ENCODE measurements around the gene SNAP47.
"Not testable (repeated sequence)": the region's sequence is repeated elsewhere in the genome, so short reads cannot be mapped to it uniquely, and the experiment has no call there.

The SNAP47 gene, protein sequence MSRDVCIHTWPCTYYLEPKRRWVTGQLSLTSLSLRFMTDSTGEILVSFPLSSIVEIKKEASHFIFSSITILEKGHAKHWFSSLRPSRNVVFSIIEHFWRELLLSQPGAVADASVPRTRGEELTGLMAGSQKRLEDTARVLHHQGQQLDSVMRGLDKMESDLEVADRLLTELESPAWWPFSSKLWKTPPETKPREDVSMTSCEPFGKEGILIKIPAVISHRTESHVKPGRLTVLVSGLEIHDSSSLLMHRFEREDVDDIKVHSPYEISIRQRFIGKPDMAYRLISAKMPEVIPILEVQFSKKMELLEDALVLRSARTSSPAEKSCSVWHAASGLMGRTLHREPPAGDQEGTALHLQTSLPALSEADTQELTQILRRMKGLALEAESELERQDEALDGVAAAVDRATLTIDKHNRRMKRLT

DNA sequence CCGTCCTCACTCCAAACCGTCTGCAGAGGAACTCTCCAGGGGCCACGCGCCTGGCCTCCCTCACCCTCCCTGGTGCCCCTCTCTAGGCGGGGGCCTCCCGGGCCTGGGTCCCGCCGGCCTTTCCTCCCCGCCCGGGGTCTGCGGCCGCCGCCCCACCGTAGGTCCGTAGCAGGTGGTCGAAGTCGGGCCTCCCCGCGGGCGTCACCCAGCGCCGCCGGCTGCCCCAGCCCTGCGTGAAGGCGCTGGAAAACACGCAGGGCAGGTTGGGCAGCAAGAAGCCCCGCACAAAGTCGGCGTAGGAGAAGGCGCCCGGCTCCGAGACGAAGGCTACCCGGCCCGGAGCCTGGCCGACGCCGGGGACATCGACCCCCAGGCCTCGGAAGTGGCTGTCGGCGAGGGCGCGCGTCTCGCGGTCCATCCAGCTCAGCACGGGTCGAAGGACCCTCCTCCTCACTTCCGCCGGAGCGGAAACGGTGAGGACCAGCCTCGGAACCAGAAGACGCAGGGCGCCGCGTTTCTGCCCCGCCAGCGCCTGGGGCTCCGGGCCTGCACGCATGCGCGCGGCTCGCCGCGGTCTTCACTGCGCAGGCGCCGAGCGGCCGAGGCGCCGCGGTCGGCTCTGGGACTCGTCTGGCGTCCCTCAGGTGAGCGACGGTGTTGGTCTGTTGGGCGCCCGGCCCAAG, at the start of gene SNAP47, which contains the start of gene JMJD4:
Gene SNAP47 (plus strand): TSS at position 580 of the 683 bp plus-strand sequence. CDS start 12,302 bp downstream, outside the sequence.
Gene JMJD4 (minus strand): TSS at position 447 of the 683 bp plus-strand sequence. CDS start 29 bp downstream, at position 418.
- DNase-seq: peak; percentile 86

DNA sequence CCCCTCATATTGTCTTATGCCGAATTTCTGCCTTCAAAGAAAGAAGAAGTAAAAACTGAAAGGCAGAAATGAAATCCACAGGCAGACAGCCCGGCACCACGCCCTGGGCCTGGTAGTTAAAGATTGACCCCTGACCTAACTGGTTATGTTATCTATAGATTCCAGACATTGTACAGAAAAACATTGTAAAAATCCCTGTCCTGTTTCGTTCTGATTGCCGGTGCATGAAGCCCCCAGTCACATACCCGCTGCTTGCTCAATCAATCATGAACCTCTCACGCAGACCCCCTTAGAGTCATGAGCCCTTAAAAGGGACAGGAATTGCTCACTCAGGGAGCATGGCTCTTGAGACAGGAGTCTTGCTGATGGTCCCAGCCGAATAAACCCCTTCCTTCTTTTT, 49.4 kb upstream of the SNAP47 start:
- no peak for DNase-seq

DNA sequence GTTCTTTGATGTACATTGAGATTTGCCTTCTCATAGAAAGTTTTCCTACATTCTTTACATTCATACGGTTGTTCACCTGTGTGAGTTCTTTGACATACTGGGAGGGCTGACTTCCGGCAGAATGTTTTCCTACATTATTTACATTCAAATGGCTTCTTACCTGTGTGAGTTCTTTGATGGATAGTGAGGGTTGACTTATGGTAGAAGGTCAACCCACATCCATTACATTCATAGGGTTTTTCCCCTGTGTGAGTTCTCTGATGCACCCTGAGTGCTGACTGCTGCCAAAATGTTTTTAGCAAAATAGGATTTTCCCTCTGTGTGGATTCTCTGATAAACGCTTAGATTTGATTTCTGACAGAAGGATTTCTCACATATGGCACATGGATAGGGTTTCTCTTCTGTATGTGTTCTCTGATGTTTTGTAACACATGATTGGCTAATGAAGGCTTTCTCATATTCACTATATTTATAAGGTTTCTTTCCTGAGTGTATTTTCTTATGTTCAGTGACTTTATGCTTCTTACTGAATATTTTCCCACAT, 37.8 kb upstream of the SNAP47 start:
- DNase-seq: no peak

DNA sequence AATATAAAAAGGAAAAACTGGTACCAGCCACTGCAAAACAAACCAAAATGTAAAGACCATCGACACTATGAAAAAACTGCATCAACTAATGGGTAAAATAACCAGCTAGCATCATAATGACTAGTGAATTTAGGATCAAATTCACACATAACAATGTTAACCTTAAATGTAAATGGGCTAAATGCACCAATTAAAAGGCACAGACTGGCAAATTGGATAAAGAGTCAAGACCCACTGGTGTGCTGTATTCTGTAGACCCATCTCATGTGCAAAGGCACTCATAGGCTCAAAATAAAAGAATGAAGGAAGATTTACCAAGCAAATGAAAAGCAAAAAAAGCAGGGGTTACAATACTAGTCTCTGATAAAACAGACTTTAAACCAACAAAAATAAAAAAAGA, 33.6 kb upstream of the SNAP47 start:
- not testable (repeated sequence) for DNase-seq

DNA sequence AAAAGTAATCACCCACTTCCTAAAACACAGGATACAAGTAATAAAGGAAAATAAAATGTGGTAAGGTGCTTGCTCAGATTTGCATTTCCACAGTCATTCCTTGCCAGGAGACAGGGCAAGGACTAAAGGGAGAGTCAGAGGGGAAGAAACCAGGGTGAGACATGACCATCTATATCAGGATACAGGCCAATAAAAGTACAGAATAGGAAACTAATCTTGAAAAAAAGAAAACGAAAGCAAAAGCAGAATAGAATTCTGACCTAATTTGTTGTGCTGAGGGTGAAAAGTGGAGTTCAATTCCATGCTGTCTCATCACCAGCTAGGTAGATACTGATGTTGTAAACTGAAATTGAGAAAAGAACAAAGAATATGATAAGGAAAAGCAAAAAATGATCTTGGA, 27.4 kb upstream of the SNAP47 start:
- no peak for DNase-seq

DNA sequence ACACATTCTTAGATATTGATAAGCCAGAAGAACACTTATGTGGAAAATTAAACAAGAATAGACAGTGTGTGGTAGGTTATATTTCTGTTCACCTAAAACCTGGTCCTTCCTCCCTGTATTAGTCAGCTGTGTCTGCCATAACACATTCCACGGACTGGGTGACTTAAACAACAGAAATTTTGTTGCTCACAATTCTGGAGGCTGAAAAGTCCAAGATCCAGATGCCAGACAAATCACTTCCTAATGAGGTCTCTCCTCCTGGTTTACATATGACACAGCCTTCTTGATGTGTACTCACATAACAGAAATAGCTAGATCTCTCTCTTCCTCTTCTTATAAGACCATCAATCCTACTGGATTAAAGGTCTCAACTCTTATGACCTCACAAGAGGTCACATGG, 25.8 kb upstream of the SNAP47 start:
- DNase-seq: no peak

DNA sequence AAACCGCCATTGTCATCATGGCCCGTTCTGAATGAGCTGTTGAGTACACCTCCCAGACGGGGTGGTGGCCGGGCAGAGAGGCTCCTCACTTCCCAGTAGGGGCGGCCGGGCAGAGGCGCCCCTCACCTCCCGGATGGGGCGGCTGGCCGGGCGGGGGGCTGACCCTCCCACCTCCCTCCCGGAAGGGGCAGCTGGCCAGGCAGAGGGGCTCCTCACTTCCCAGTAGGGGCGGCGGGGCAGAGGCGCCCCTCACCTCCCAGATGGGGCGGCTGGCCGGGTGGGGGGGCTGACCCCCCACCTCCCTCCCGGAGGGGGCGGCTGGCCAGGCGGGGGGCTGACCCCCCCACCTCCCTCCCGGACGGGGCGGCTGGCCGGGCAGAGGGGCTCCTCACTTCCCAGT, 24.8 kb upstream of the SNAP47 start:
- not testable (repeated sequence) for DNase-seq

DNA sequence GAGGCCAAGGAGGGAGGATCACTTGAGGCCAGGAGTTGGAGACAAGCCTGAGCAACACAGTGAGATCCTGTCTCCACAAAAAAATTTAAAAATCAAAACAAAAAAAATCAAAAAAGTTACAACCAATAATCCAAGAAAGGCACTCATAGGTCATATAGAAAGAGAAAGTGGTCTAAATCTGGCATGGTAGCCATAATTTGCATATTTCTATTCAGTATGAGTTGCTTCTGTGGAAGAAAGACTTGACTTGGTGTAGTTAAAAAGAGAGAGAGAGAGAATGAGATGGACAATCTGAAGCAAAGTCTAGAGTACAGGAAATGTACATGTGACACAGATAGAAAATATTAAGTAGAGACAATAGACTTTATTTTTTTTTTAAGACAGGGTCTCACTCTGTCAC, 22.6 kb upstream of the SNAP47 start:
- DNase-seq: no peak

DNA sequence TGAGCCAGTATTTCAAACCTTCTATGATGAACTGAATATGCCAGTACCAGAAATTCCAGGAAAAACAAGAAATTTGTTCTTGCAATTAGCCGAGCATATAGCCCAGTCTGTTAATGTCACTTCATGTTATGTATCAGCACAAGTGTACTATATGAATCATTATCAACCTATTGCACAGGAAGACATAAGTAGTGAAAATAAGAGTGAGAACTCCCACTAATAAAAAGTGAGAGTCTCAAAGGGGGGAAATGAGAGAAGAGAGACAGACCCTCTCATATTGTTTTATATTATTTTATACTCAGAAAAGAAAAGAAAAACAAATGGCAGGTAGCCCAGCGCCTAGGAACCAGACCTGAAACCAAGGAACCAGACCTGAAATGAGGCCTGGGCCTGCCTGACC, 16.3 kb upstream of the SNAP47 start:
- no peak for DNase-seq

DNA sequence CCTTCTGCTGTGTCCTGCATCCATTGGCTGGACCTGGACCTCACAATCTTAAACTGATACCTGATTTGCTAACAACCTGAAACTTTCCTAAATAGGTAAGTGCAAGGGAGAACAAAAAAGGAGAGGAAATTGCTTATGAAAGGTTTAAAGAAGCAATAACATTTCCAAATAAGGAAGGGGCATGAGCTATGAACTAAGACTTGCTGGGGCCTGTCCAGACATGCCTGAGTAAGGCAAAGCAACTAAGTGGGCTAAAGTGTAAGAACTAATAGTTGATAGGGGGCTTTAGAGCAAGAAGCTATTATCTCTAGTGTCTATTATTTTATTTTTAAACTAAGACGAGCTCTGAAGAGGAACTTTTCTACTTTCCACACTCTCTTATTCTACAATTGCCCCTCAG, 11.8 kb upstream of the SNAP47 start:
- DNase-seq: peak; percentile 10

DNA sequence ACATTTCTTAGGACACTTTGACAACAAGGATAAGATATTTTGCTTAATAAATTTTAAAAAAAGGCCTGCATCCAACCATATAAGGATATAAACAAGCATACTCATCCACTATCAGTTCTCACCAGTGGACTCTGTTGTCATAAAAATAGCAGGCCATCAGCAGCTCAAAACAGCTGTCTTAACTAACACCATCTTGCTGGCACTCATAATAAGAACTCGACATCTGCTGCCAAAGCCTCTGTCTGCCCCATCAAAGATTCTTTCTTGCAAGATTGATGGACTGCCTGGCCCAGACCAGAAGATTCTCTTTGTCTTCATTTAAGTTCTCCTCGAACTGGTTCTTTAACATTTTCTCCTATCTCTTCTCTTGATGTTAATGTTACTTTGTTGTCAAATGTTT, 10.2 kb upstream of the SNAP47 start:
- no peak for DNase-seq

DNA sequence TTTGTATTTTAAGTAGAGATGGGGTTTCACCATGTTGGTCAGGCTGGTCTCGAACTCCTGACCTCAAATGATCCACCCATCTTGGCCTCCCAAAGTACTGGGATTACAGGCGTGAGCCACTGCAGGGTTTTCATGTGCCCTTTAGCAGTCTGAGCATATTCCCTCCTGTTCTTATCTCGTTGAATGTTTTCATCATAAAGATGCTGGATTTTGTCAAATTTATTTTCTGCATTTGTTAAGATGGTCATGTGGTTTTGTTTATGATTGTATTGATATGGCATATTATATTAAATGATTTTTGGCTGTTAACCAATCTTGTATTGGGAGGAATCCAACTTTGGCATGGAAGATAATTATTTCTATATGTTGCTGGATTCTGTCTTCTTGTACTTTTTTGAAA, 8.9 kb upstream of the SNAP47 start:
- no peak for DNase-seq

DNA sequence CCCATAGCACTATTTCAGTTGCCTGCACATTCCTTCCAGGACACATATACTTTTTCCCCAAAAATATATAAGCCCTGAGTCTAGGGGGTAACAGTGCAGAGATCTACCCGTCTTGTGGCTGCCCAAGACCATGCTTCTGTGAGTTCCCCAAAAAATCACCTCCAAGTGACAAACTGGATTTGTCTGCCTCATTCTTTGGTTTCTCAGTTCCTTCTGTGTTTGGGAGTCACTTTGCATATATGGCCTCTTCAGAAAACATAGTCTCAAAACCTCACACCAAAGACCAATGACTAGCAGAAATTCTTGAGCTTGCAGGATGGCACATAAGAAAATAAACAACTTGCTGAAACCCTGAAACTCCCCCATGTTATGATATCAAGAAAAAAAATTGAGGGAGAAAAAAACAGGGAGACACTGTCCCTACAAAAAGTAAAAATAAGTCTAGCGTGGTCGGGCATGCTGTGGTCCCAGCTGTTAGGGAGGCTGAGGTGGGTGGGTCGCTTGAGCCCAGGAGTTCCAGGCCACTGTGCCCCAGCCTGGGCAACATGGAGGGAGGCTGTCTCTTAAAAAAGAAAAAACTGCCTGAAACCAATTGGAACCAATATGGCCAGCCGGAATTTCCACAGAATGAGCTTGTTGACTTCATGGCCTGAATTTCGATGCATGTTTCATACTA, 8.2 kb upstream of the SNAP47 start:
- peak; percentile 55 for DNase-seq

DNA sequence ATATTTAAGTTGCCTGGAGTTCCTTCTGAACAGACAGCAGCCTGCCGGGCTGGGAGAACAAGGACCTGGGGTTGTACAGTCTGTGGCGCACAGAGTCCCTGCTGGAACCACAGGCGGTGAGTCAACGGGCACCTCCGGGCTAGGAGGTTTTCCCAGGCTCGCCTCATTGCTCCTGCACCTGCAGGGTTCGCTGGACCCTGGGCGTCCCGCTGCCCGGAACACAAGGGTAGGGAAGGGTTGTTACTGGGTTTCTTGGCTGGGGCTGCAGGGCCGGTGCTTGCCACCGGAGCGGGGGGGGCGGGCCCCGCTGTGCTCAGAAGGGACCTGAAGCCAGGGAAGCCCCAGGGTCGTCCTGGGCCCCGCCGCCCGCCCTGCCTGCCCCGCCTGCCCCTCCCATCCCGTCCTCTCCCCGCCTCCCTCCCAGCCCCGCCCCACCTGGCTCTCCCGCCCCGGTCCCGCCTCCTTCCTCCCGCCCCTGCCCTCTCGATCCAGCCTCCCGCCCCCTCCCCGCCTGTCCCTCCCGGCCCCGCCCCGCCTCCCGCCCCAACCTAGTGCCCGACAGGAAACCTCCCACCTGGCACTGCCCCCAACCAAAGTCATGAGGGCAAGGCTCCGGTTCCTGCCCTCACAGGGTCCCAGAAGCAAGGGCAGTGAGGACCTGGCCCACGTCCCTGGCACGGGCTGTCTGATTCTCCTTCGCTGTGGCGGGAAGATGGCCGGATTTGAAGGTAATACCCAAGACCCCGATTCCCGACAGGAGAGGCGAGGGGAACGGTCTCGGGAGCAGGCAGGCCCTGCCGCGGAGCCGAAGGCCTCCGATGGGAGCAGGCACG, 7.0 kb upstream of the SNAP47 start:
- no peak for DNase-seq

DNA sequence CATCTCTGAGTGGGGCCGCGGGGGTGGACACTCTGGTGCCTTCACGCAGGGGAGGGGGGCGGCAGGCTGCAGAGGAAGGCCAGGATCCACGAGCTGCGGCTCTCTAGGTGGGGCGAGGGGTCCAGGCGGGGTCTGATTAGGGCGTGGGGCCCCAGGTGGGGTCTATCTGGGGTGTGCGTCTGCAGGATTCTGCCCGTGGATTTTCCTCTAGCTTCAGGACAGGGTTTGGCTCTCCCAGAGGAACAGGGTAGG, 6.4 kb upstream of the SNAP47 start:
- DNase-seq: no peak

DNA sequence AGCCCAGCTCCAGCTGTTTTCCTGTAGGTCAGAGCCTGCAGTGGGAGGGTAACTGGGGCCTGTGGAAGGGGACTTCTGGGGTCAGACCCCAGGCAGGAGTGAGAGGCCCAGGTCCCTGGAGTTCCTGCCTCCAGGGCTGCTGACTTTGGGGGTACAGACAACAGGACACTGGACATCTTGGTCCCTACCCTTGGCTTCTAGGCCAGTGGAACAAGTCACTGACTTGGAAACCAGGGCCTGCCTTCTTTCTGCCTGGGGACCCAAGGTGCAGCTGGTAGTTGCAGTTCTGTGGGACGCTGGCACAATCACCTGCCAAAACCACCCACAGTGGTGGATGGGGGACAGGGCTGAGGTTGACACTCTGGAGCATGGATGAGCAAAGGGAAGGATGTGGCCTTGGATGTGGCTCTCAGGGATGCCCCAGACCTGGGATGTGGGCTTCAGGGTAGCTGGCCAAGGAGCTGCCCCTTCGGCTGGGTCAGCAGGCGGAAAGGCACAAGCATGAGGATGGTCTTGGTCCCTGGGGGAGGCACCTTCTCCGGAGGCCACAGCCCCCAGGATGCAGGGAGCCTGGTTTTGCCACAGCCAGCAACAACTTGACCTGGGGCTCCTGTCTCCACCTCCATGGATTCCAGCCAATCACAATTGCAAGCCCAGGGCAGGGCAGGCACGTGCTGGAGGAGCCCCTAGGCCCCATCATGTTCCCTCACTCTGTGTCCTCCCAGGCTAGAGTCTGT, 5.9 kb upstream of the SNAP47 start:
- no peak for DNase-seq

DNA sequence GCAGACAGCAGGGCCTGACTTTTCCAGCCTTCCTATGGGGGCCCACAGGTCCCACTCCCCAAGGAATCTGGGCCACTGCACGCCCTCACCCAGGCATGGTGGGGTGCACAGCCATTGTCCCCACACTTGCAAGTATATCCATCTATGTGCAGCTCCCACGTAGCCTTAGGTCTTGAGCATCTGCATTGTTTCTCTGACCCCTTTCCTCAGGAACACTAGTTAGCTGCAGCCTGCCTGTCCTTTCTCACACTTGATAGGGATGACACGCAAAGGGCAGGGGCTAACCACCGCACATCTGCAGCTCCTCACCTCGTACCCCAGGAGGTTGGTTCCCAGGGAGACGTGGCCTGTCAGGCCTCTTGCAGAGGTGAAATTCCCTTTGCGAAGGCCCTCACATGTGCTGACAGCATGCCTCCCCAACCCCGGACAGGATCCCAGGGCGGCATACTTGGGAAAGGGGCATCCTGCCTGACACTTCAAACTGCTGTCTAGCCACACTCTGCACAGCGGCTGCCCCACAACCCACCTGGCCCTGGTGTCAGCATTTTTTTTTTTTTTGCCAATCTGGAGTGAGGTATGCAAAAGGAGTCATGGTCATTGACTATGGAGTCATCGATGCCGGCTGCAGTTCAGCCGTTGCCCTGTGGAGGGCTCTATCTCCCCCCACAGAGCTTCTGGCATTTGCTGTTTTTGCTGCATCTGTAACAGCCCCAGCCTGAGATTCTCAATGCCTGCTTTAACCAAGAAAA, 5.2 kb upstream of the SNAP47 start:
- DNase-seq: peak; percentile 44

DNA sequence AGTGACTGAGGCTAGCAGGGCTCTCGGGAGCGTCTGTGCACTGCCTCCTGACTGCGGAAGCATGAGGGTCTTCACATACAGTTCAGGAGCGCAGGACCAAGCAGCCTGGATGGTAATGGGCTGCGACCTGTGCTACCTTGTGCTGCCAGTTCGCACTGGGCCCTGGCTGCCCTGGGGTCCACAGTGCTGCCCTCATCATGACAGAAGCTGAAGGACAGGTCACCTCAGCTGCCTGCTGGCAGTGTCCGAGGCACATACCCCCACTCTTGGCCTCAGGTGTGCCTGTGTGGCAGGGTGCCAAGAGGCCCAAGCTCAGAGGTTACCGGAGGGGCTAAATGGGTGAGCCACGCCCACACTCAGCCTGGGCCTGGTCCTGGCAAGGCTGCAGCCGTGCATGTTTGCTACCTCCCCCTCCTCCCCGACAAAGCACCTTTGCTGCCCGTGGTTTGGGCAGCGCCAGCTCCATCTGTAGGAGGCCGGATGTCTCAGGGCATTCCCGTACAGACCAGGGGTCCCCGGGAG, 4.5 kb upstream of the SNAP47 start:
- no peak for DNase-seq

DNA sequence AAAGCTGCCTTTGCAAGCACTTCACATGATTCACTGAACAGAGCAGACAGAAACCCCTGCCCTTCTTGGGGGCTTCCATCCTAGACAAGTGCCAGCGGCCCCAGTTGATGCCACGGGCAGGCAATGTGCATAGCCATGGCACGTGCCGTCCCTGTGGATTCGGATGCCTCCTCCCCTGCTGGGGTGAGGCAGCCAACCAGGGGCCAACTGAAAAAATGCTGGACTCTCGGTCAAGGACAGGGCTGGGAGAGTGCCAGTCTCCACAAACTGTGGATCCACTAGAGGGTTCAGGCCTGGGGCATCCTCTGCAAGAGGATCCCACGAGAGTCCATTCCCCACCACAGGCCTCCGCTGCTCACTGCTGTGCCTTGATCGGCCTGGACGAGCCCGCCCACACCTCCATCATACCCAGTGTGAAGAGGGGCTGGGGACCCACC, 4.0 kb upstream of the SNAP47 start:
- no peak for DNase-seq

DNA sequence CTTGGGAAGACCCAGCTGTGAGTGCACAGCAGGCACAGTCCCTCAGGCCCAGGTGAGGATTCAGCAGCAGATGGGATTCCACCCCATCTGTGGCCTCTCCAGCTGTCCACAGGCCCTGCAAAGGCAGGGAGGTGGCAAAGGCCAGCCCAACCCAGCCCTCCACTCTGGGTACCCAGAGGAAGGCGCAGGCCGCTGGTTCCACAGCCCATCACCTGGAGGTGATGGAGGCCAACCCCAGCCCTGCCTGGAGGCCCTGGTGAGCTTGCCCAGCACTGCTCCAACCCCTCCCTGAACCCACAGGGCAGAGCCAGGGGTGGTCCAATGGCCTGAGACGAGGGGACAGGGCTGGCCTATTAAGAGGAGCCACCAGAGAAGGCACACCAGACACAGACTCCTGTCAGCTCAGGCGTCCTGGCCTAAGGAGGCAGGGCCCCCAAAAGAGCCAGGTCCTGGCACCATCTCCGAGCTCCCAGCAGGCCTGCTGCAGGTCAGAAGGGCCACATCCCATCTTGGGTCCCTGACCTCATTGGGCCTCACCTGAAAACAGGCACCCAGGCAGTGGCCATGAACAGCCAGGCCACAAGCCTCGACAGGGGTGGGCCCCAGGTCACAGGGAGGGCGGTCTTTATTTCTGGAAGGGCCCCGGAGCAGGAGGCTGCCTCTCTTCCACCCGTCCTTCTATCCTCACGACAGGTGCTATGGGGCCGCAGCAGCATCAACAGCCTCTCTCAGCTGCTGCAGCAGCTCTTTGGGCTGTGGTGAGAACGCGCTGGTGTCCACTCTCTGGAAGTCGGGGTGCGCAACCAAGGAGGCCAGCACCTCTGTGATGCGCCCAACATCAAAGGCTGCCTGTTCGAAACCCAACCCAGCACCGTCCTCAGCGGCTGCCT, 3.3 kb upstream of the SNAP47 start:
- no peak for DNase-seq

Measured in MV-4-11 (cell line).